ENCODE measurements around the gene LMO7.
"Not testable (repeated sequence)": the region's sequence is repeated elsewhere in the genome, so short reads cannot be mapped to it uniquely, and the experiment has no call there.

LMO7 gene

DNA sequence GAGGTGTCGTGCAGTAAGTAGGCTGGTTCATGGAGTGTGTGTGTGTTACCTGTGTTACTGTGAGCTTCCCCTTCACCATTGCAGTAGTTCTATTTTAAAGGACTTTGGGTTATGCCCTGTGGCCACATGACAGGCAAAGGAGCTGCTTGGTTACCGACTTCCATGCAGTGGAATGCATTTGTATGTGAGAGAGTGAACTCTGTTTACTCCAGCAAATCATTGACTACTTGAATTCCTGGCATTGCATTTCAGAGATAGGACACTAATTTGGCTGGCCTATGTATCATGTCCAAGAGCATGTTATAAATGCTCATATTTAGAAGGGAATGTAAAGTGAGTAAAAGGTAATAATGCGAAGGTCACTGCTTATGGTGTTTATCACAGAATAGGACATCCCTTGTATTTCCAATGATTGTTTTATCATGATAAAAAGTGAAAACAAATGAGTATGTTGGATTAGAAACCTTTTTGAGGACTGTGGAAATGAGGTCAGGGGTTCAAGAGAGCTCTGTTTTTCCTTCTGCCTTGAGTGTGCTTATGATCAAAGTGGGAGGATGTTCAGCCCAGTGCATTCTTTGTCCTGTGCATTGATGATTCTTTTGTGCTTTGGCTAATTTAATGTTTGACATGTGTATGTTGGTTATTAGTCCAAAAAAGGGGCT, 156.5 kb downstream of the LMO7 start:
- no peak for FAIRE-seq
- no peak for DNase-seq (ENCODE audit: extremely low spot score, insufficient read length, low read depth)

DNA sequence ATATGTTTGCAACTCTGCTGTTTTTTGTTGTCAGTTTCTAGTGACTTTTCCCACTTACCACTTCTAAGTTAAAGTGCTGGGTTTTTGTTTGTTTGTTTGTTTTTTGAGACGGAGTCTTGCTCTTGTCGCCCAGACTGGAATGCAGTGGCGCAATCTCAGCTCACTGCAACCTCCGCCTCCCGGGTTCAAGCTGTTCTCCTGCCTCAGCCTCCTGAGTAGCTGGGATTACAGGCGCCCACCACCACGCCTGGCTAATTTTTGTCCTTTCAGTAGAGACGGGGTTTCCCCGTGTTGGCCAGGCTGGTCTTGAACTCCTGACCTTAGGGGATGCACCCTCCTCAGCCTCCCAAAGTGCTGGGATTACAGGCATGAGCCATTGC, 157.0 kb downstream of the LMO7 start:
- FAIRE-seq; DNase-seq (ENCODE audit: extremely low spot score, insufficient read length, low read depth): not testable (repeated sequence)

DNA sequence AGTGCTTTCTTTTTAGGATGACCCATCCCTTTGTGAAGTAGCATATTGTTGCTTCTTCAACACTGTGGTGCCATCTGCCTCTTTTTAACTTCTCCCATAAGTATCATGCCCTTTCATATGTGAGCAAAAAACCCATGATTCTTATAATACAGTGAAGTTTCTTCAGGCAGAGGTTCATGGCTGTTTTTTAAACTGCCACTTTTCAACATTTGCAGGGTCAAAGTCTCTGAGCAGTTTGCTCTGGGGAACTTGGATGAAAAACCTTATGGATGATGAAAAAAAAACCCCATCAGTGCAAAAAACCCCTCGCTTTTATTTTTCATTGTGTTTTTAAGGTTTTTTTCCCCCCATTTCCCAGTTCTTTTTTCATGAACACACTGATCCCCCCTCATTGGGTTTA, 158.5 kb downstream of the LMO7 start:
- FAIRE-seq (no peak), DNase-seq (ENCODE audit: extremely low spot score, insufficient read length, low read depth) (no peak)

DNA sequence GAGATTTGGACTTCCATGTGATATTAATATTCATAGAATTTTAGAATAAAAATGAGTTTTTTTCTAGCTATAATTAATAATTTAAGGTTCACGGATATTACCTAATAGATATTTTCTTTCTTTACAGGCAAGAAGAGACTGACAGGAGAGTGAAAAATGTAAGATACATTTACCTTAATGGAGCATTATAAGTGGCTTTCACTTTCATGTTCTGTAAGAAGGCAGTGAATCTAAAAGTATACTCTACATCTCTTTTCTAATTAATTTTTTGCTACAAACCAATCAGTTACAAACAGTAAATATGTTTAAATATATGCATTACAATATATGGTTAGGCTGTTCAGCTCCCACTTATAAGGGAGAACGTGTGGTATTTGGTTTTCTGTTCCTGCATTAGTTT, 159.1 kb downstream of the LMO7 start:
- no peak for DNase-seq (ENCODE audit: extremely low spot score, insufficient read length, low read depth)
- no peak for FAIRE-seq

DNA sequence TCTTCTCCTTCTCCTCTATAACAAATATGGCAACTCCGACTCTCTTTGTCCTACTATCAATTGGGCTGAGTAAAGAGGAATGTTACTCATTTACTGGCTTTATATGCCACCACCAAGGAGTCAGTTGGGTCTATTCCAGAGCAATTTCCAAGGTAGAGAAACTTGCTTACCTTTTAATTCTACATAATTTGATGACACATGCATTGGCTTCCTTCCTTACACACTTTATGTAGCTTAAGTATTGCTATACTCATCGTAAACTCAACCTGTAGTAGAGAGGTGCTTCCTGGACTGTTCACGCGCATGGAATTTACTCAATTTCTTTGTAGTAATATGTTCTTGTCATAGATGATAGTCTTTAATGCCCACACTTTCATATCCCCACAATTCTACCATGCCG, 160.7 kb downstream of the LMO7 start:
- DNase-seq (ENCODE audit: extremely low spot score, insufficient read length, low read depth) (no peak), FAIRE-seq (no peak)

DNA sequence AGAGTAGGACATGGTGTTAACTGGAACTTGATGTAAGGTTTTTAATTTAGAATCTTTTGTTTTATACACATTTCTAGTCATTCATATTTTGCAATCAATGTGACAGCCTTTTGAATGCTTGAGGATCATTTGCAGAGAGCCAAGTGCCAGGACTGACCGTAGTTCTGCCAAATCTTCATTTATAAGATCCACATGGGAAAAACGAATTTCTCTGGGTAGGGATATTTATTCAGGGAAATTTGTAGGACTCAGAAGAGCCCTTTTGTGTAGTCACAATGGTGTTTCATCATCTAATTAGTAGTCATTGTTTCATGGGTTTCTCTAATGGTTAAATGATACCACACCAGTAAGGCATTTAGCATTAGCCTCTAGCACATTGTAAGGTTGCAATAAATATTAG, 161.1 kb downstream of the LMO7 start:
- FAIRE-seq = no peak
- no peak for DNase-seq (ENCODE audit: extremely low spot score, insufficient read length, low read depth)

DNA sequence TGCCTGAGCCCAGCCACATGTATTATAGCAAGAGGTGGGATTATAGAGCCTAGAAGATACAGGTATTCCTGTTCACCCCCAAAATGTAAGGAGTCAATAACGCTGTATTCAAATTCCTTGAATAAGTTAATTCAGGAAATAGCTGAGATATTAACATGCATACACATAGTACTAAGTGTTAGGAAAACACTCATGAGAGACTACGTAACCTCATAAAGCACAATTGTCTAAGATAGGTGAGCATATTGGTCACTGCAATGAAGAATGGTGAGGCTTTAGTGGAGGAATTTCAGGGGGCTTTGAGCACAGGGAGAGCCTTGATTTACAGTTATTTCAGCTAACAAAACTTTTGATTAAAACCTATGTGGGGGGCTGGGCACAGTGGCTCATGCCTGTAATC, 161.6 kb downstream of the LMO7 start:
- FAIRE-seq (no peak), DNase-seq (ENCODE audit: extremely low spot score, insufficient read length, low read depth) (no peak)

DNA sequence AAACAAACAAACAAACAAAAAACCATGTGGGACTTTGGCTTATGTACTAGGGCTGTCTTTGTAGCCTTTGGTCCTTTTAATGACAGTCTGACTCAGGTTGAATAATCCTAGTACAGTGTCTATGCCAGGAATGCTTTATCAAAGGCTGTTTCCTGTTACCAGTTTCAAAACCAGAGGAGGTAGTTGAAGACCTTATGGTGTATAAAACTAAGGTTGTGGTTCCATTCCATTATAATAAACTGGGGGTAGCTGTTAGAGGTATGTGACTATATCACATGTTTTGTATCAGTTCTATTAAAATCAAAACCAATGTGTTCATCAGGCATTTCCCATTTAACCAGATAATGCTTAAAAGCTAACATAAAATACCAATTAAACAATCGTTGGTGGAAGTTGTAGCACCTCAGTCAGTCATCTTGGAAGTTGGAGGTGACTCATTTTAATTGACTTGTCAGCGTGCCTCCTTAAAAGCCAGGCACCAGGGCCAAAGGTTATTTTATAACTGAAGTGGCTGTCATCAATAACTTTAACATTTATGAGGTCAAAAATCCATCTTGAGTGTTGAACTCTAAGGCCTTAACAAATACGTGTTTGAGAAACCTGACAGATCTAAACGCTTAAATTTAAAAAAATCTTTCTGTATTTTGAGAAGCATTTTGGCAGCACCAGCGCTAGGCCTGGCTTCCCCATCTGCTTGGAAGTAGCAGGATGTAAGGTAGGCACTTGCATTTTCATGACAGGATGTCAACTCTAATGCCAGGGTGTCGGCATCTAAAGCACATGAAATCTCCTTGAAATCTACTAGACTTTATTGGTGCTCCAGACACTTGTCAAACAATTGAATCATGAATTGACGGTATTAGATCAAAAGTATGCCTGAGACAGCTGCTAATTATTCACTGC, 162.5 kb downstream of the LMO7 start:
- no peak for FAIRE-seq

DNA sequence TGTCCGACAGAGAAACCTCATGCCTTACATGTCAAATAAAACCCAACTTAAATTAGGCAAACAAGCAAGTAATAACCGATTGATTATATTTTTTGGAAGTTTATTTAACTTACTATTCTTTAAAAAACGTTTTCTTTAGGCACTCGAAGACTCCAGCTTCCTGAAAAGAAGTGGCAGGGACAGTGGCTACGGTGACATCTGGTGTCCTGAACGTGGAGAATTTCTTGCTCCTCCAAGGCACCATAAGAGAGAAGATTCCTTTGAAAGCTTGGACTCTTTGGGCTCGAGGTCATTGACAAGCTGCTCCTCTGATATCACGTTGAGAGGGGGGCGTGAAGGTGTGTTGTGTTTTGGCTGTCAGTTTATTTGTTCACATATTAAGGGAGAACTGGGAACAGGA, 164.4 kb downstream of the LMO7 start:
- DNase-seq (ENCODE audit: extremely low spot score, insufficient read length, low read depth) (no peak), FAIRE-seq (no peak)

More for the DNA sequence above, 162.5 kb downstream of the LMO7 start:
- no peak for DNase-seq (ENCODE audit: extremely low spot score, insufficient read length, low read depth)

DNA sequence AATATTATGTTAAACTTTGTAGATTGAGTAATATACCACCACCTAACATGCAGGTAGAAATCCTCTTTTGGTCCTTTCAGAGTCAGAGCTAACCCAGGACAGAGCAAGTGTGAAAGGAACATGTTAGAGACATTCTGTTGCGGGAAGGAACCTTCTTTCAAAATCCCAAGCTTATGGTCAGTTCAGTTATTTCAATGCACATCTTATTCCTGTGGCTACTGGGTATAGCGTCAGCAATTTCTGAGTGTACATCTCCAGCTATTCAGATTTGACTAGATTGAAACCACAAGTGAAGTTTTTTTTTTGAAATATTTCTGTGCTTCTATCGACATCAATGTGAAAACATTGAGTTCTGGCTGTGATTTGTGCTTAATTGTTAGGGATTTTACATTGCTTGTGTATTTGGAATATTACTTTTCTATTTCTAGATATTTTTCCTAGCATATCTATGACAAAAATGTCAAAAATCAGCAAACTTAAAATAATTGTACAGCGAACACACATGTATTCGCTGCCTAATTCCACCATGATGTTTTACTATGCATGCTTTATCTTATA, 165.3 kb downstream of the LMO7 start:
- FAIRE-seq (peak; percentile 56), DNase-seq (ENCODE audit: extremely low spot score, insufficient read length, low read depth) (no peak)

DNA sequence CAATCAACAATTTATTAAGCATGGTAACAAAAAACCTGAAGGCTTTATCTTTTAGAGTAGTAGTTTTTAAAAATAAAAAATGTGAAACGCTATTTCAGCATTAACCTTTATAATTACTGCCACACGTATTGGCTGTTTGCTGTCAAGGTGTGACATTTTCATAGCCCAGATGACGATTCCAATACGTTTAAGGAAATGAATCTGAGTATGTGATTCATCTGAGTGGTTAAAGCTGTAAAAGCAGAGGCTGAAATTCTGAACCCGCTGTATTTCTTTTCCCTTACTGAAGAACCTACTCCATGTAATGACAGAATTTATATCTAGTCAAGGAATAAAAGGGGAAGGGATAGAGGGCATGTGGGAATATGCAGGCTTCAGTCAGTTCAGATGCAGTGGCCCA, 166.0 kb downstream of the LMO7 start:
- no peak for DNase-seq (ENCODE audit: extremely low spot score, insufficient read length, low read depth)
- no peak for FAIRE-seq

DNA sequence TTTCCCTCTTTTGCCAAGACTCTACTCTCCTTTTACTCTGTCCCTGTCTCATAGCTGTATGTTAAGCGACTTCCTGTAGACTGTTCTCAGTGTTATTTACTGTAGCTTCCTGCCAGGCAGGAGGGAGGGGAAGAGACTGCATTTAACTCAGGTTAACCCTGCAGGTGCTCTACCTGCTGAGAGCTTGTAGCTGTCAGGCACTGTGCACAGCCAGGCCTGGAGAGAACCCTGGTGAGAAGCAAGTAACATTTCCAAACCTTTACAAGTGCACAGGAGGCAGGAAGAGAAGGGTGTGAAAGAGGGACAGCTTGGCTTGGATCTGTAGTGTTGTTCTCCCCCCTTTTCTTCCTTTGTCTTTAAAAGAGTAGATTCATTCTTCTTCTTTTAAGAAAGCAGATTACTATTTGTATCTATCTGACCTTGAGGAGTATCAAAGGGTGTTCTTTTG, 167.1 kb downstream of the LMO7 start:
- FAIRE-seq = no peak
- DNase-seq (ENCODE audit: extremely low spot score, insufficient read length, low read depth) = no peak

DNA sequence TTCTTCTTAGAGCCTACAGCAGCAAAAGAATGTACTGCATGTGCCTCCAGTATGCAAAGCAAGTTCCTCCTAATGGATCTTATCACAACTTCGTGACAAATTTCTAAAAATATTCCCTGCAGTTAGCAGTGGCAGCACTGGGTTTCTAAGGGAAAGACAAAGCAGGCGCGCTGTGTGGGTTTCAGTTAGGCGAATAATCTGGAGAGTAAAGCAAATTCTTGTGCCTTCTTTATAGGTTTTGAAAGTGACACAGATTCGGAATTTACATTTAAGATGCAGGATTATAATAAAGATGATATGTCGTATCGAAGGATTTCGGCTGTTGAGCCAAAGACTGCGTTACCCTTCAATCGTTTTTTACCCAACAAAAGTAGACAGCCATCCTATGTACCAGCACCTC, 167.9 kb downstream of the LMO7 start:
- no peak for FAIRE-seq
- DNase-seq (ENCODE audit: extremely low spot score, insufficient read length, low read depth) = no peak

DNA sequence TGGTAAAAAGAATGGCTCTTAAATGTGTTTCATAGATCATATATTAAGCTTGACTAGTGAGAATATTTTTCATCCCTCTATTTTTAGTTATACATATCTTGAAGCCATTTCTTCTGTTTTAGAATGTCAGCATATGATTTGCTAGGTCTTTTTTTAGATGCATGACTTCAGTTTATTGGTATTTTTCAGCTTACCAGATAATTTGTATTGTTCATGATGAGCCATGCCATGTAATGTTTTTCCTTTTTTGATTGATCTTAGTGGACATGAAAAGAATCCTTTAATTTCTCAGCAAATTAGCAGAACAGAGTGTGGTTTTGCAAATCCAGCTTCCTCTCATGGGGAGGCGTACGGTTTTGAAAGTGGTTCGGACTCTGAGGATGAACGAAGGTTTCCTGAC, 168.5 kb downstream of the LMO7 start:
- FAIRE-seq = no peak

DNA sequence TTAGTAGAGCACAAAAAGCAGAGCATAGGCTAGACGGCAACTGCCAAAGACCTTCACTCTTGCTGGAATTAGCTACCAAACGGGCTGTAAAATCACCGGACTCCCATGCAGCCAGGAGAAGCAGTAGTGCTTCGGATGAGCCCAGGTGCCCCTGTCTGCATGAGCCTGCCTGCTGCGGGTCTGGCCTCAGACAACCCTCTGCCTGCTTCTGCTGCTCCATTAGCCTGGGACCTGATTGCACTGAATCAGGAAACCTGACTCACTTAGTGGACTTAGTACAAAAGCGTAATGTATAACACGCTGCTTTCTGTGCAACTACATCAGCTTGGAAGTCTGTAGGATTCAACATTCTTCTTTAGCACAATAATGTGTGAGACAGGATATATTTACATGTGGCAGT, 170.0 kb downstream of the LMO7 start:
- FAIRE-seq = no peak

More for the DNA sequence above, 168.5 kb downstream of the LMO7 start:
- DNase-seq (ENCODE audit: extremely low spot score, insufficient read length, low read depth) = no peak

DNA sequence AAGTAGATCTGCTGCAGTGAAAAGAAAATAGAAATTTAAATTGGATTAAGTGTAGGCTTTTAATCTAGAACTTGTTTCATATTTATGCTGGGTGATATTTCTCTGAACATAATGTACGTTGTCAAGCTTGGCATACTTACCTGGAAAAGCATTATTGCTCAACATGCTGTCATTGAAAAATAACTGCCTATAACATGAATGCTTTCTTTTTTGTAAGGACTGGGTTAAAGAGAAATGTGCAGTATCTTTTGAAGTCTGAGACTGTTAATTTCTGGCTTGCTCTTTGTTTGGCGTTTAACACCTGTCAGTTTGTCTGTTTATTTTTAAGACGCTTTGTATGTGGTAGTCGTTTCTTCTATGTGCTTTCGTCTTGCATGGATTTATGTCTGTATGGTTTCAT, 175.2 kb downstream of the LMO7 start:
- DNase-seq (ENCODE audit: extremely low spot score, insufficient read length, low read depth) (no peak), FAIRE-seq (no peak)

More for the DNA sequence above, 170.0 kb downstream of the LMO7 start:
- DNase-seq (ENCODE audit: extremely low spot score, insufficient read length, low read depth) = no peak

DNA sequence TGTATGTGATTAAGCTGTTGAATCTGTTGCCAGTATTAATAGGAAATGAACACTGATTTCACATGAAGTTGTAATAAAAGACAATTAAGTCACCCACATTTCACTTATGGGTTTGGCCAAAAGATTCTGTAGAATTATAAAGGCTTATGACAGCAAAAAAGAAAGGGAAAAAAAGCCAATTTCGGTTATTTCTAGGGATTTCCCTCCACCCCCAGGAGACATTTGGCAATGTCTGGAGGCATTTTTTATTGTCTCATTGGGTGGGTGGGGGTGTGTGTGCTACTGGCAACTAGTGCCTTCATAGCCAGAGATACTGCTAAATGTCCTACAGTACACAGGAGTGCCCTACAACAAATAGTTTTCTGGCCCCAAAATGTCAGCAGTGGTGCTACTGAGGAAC, 175.7 kb downstream of the LMO7 start:
- FAIRE-seq (no peak), DNase-seq (ENCODE audit: extremely low spot score, insufficient read length, low read depth) (no peak)

DNA sequence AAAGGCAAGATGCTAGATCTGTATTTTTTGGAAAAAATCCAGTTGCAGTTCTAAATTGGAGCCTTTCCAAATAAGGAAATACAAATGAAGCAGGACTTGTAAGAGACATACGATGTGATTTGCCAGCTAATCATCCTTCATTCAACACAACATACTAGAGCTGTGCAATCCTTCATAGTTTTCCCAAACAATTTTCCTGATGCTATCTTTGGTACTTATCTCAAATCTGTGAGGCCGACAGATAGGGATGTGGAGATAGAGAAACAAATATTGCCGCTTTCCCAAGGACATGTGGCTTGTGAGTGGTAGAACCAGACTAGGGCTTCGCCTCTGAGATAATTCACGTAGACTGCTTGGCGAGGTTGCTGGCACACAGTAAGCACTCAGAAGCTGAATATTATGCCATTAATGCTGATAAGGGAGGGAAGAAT, 176.6 kb downstream of the LMO7 start:
- no peak for DNase-seq (ENCODE audit: extremely low spot score, insufficient read length, low read depth)
- no peak for FAIRE-seq

DNA sequence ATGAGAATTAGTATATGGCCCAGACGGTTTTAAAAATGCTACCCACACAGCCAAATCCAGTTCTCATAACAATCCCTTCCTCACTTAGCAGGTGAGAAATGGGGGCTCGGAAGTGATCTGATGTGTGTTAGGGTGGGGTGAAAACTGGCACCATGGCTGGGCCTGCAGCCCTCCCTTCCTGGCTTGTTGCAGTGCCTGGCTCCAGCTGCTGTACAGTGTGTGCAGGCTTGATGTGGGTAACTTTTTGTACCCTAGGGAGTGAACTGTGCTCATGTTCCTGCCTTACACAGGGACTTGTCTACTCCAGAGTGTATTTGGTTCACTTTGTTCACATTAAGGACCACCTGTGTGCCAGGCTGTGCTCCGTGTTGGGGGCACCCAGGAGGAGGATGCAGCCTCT, 177.2 kb downstream of the LMO7 start:
- no peak for DNase-seq (ENCODE audit: extremely low spot score, insufficient read length, low read depth)
- FAIRE-seq = no peak

DNA sequence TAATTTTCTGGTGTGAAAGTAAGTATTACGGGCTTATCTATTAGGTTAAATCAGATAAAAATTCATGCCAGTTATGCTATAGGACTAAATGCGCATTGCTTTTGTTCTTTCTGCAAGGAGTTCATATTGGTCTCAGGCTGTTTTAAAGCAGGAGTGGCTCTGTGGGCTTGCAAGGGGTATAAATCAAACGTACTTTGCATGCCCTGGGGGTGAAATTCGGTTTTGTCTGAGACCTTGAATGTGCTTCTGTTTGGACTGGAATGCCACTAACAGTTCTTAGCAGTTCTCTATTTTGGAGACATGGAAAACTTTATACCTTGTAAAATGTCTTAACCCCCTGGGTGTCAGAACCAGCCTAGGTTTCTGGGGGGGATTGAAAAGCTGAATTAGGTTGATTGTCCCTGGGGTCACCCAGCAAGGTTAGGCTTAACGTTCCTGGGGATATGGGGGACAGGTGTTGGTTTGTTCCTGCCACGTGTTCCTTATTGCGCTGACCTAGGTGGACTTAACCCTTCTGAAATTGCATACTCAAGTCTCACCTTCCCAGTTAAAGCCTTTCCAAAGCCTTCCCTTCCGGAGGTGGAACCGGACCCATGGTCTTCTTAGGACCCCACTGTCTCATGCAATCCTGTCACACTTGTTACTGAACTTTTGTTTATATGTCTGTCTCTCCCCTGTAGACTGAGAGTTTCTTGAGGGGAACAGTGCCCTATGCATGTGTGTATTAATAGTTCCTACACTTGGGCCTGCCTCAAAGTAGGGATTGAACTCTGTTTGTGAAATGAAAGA, 182.2 kb downstream of the LMO7 start:
- DNase-seq (ENCODE audit: extremely low spot score, insufficient read length, low read depth) = no peak
- FAIRE-seq = no peak

DNA sequence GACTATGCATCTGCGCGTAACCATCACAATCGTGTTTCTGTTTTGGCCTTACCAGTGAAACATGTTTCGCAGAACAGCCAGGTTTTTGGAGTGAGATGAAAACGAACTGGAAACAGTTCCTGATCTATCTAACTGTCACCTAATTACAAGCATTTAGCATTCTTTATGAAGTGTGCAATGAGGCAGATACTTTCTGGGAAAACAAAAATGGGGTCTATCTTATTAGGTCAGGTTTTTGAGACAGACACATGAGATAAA, 182.8 kb downstream of the LMO7 start:
- no peak for DNase-seq (ENCODE audit: extremely low spot score, insufficient read length, low read depth)
- FAIRE-seq = no peak
